Anterior cingulate cortex (tissue), 58 donors: Measurements from ENCODE around the gene MRPL18.
"Not testable (repeated sequence)": the region's sequence is repeated elsewhere in the genome, so short reads cannot be mapped to it uniquely, and the experiment has no call there.

Experiments
- DNase-seq, 58 donors: peaks; one replicate each; lab custom pipeline; 2025; lab: John Stamatoyannopoulos, UW

The MRPL18 gene

GRCh38 chr6:159813781-159814180 is 23.5 kb downstream of the MRPL18 start:
- DNase-seq: no peak

GRCh38 chr6:159815410-159815809 is 25.1 kb downstream of the MRPL18 start:
- DNase-seq: no peak

- DNase-seq: not testable (repeated sequence)
These were observed 26.5 kb downstream of the MRPL18 start for GRCh38 chr6:159816775-159817174.

GRCh38 chr6:159817951-159818739 is 27.9 kb downstream of the MRPL18 start:
- no peak for DNase-seq

DNA sequence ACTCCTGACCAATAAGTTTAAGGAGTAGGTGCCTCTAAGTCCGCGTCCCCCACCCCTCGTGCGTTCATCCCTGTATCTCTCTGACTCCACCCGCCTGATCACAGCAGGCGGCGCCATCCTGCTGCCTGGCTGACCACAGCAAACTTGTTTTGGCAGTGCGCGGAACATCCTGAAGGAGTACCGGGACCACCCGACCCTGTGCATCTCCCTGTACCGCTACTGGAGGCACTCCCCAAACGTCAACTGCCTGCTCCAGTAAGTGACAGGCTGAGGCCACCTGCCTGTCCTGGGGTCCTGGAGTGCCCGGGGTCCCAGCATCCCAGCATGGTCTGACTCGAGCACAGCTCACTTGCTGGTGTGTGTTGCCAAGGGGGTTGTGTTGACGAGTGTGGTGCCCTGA is 28.8 kb downstream of the MRPL18 start:
- DNase-seq: no peak

- DNase-seq: no peak
These were observed 29.8 kb downstream of the MRPL18 start for GRCh38 chr6:159819932-159820640.

DNA sequence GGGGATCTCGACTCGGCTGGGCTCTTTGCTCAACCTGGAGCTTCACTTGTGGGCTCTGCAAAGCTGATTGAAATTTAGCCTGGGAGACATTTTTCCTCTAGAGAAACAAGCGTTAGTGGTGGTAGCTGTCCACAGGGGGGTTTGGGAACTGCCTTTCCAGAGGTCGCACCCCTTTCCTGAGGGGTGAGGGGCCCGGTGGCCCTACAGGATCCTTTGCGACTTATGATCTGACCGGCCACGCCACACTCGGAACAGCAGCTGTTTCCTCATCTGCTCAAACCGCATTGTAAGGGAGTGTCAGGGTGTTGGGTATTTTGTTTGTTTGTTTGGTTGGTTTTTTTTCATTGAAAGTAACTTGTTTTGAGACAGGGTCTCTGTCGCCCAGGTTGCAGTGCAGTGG is 30.9 kb downstream of the MRPL18 start:
- DNase-seq: no peak

- no peak for DNase-seq
These were observed 31.5 kb downstream of the MRPL18 start for GRCh38 chr6:159821726-159822125.

- DNase-seq: no peak
These were observed 33.7 kb downstream of the MRPL18 start for GRCh38 chr6:159823953-159824352.

DNA sequence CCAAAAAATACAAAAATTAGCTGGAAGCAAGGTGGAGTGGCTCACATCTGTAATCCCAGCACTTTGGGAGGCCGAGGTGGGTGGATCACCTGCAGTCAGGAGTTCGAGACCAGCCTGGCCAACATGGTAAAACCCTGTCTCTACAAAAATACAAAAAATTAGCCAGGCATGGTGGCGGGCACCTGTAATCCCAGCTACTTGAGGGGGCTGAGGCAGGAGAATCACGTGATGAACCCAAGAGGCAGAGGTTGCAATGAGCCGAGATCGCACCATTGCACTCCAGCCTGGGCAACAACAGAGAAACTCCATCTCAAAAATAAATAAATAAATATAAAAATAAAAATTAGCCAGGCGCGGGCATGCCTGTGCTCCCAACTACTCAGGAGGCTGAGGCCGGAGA is 34.4 kb downstream of the MRPL18 start:
- not testable (repeated sequence) for DNase-seq

GRCh38 chr6:159826004-159826403 is 35.7 kb downstream of the MRPL18 start:
- no peak for DNase-seq

GRCh38 chr6:159826968-159827647 is 36.8 kb downstream of the MRPL18 start:
- no peak for DNase-seq

- DNase-seq: no peak
These were observed 37.8 kb downstream of the MRPL18 start for GRCh38 chr6:159828074-159828473.

DNA sequence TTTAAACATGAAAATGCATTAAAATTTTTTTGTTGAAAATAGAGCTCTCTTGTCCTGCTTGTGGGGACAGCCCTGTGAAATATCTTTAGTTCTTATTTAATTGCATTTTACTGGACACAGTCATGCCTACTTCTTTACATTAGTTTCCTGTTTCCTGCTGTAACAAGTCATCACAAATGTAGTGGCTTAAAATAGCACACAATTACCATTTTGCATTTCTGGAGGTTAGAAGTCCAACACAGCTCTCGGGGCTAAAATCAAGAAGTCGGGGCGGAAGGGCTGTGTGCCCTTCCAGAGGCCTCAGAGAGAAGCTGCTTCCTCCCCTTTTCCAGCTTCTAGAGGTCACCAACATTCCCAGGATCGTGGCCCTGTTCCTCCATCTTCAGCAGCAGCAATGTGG is 39.3 kb downstream of the MRPL18 start:
- DNase-seq: no peak

DNA sequence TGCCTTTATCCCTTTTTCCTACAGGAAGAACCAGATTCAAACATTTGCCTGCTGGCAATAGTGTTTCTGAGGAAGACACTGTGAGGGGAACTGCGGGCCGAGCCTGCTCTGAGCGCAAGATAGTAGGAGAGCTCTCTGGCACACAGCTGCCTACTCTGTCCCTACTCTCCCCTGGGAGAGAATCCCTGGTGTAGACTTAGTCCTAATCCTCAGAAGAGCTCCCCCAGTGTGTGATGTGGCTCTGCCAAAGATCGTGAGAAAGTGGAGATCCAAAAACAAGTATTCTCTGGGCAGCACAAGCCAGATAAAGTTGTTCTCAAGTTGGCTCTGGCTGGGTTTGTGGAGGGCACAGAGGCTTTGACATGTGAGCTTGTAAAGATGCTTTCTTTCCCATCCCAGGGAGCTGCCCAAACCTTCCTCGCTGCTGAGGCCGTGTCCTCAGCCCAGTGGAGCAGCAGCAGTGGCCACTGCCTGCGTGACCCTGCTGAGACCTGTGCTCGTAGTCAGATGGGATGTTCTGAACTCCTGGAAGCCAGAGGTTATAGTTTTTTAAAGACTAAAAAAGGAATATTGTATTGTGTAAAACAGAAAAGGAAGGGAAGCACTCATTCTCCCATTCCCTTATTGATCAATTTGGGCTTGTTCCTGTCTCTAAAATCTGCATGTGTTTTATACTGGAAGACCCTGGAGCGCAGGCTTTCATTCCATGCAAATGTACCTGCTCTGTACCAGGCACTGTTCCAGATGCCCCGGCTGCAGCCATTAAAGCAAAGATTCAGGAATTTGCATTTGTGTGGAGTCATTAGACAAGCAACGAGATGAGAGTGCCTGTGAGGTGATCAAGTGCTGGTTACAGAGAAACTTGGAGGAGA is 40.5 kb downstream of the MRPL18 start:
- no peak for DNase-seq

DNA sequence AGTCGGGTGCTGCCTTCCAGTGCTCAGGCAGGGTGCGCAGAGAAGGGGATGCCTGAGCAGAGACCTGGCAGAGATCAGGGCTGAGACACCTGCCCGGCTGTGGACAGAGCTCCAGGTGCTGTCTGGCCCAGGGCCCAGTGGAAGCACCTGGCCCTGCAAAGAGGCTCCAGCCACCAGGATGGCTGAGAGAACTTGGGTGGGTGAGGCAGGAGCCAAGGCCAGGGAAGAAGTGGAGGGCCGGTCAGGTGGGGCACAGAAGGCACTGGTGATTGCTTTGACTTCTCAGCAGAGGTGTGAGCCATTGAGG is 41.1 kb downstream of the MRPL18 start:
- DNase-seq: no peak

DNA sequence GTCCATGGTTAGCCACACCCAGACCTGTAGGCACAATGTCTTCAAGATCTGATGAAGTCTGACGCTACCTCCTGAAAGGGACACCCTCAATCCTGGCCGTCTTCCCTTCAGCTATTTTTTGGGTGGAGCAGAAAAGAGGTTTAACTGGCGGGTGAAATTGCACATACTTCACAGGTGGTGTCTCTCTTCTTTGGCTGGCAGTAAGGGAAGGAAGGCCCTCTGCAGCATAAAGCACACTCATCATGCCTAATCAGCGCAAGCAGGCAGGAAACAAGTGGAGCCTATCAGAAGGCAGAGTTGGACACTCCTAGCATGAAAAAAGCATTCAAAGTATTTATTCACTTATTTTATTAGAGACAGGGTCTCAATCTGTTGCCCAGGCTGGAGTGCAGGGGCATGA is 42.7 kb downstream of the MRPL18 start:
- no peak for DNase-seq

GRCh38 chr6:159833556-159833955 is 43.3 kb downstream of the MRPL18 start:
- DNase-seq: no peak

DNA sequence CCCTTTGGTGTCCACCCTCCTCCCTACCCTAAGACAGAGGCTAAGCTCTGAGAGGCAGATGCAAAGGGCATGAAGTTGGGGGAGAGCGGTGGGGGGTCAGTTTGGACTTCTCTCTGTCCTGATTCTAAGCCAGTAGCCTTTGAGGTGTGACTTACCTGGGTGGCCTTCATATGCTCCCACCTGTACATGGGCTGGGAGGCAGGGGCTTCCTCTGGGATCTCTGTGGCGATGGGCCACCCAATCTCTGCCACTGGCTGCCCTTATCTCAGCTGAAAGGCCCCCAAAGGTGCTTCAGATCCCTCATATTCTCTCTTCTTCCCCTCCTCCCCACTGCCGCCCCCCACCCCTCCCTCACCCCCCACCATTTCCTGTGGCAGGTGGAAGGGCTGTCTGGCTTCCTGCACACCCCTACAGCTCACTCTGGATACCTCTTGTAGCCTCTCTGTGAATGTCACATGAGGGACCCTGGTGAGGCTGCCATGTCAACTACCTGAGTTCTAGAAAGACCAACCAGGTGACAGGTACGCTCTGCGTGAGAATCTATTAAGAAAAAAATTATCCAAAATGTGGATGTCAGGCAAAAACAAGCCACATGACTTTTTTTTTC is 43.8 kb downstream of the MRPL18 start:
- no peak for DNase-seq
